H9 (cell line): ENCODE data around the gene TMEM178B. TPM values are rescaled to one million over a fixed set of nuclear protein-coding genes. Genes with fewer than 3 reads are reported as not detected.

Source experiments
- DNase-seq: peaks from one replicate; pipeline ENCODE4 v3.0.0-alpha.2; 2017
- H2AFZ ChIP-seq: one replicate; pipeline ENCODE4 v1.6.1; 2013; ENCODE audit warnings: mild to moderate bottlenecking, low read length, control low read depth, moderate library complexity
- H2AK5ac ChIP-seq: 2 replicates; pipeline ENCODE4 v1.6.1; 2013; ENCODE audit warnings: low read length, control low read depth, mixed read lengths; ENCODE audit not compliant: insufficient read length
- H2BK120ac ChIP-seq: one replicate; pipeline ENCODE4 v1.6.1; 2013; ENCODE audit warnings: low read depth, mild to moderate bottlenecking, low read length, control low read depth, inconsistent platforms; ENCODE audit not compliant: poor library complexity, severe bottlenecking
- H2BK12ac ChIP-seq: 2 replicates; pipeline ENCODE4 v1.6.1; 2013; ENCODE audit warnings: low read length, control low read depth, mixed read lengths, low read depth; ENCODE audit not compliant: insufficient read length
- H2BK15ac ChIP-seq: 2 replicates; pipeline ENCODE4 v1.6.1; 2013; ENCODE audit warnings: low read depth, low read length, control low read depth
- H2BK20ac ChIP-seq: one replicate; pipeline ENCODE4 v1.6.1; 2013; ENCODE audit warnings: low read depth, mild to moderate bottlenecking, low read length, control low read depth, inconsistent platforms; ENCODE audit not compliant: poor library complexity, severe bottlenecking
- H2BK5ac ChIP-seq: 2 replicates; pipeline ENCODE4 v1.6.1; 2013; ENCODE audit warnings: low read length, control low read depth, mixed read lengths; ENCODE audit not compliant: insufficient read length
- H3K14ac ChIP-seq: 2 replicates; pipeline ENCODE4 v1.6.1; 2013; ENCODE audit warnings: low read length, control low read depth; ENCODE audit not compliant: insufficient read depth
- H3K18ac ChIP-seq: 2 replicates; pipeline ENCODE4 v1.6.1; 2013; ENCODE audit warnings: low read depth, mild to moderate bottlenecking, mixed read lengths, low read length, control low read depth; ENCODE audit not compliant: insufficient read length
- H3K23ac ChIP-seq: 2 replicates; pipeline ENCODE4 v1.6.1; 2013; ENCODE audit warnings: low read length, control low read depth, mixed read lengths, low read depth; ENCODE audit not compliant: insufficient read length
- H3K23me2 ChIP-seq: 2 replicates; pipeline ENCODE4 v1.6.1; 2013; ENCODE audit warnings: low read depth, mild to moderate bottlenecking, mixed read lengths, low read length, control low read depth; ENCODE audit not compliant: insufficient read length, poor library complexity, severe bottlenecking
- H3K27ac ChIP-seq: 2 replicates; pipeline ENCODE4 v1.5.1; 2013; ENCODE audit warnings: low read length, control low read depth, mixed read lengths, low read depth; ENCODE audit not compliant: insufficient read length
- H3K27me3 ChIP-seq: 2 replicates; pipeline ENCODE4 v1.6.1; 2013; ENCODE audit warnings: low read length, control low read depth, inconsistent platforms; ENCODE audit not compliant: insufficient read depth
- H3K4ac ChIP-seq: 2 replicates; pipeline ENCODE4 v1.6.1; 2013; ENCODE audit warnings: low read depth, mild to moderate bottlenecking, control low read depth, inconsistent platforms, low read length, moderate library complexity
- H3K4me1 ChIP-seq: 2 replicates; pipeline ENCODE4 v1.6.1; 2013; ENCODE audit warnings: low read length, control low read depth, inconsistent platforms; ENCODE audit not compliant: insufficient read depth
- H3K4me2 ChIP-seq: 2 replicates; pipeline ENCODE4 v1.6.1; 2013; ENCODE audit warnings: low read length, control low read depth, mixed read lengths; ENCODE audit not compliant: insufficient read length, insufficient read depth
- H3K56ac ChIP-seq: 2 replicates; pipeline ENCODE4 v1.6.1; 2013; ENCODE audit warnings: low read depth, mild to moderate bottlenecking, mixed read lengths, low read length, control low read depth; ENCODE audit not compliant: insufficient read length
- H3K79me1 ChIP-seq: 2 replicates; pipeline ENCODE4 v1.6.1; 2013; ENCODE audit warnings: low read depth, mild to moderate bottlenecking, moderate library complexity, low read length, control low read depth, inconsistent platforms; ENCODE audit not compliant: insufficient read depth, poor library complexity, severe bottlenecking
- H3K79me2 ChIP-seq: 2 replicates; pipeline ENCODE4 v1.6.1; 2013; ENCODE audit warnings: low read length, control low read depth, inconsistent platforms; ENCODE audit not compliant: insufficient read depth
- H3K9ac ChIP-seq: 2 replicates; pipeline ENCODE4 v1.6.1; 2013; ENCODE audit warnings: low read length, control low read depth, mixed read lengths; ENCODE audit not compliant: insufficient read length; ENCODE audit errors: extremely low read depth
- H3K9me3 ChIP-seq: one replicate; pipeline ENCODE4 v1.6.1; 2013; ENCODE audit warnings: low read depth, low read length, inconsistent platforms; ENCODE audit not compliant: control insufficient read depth
- H3T11ph ChIP-seq: one replicate; pipeline ENCODE4 v1.6.1; 2013; ENCODE audit warnings: mild to moderate bottlenecking, low read length, control low read depth, inconsistent platforms
- H4K20me1 ChIP-seq: one replicate; pipeline ENCODE4 v1.6.1; 2013; ENCODE audit not compliant: control insufficient read depth, insufficient read length, insufficient read depth
- H4K5ac ChIP-seq: 2 replicates; pipeline ENCODE4 v1.6.1; 2013; ENCODE audit warnings: low read depth, mild to moderate bottlenecking, mixed read lengths, low read length, control low read depth; ENCODE audit not compliant: insufficient read length
- H4K8ac ChIP-seq: replicated peaks from 2 replicates; pipeline ENCODE4 v1.6.1; 2013; ENCODE audit warnings: low read length, control low read depth, mixed read lengths, low read depth; ENCODE audit not compliant: insufficient read length
- H4K91ac ChIP-seq: 2 replicates; pipeline ENCODE4 v1.6.1; 2013; ENCODE audit warnings: low read depth, mild to moderate bottlenecking, moderate library complexity, mixed read lengths, low read length, control low read depth; ENCODE audit not compliant: insufficient read length
- H3K27ac Mint-ChIP-seq, 3 experiments: 2 replicates in 2 of 3; 3 replicates in 1 of 3; pipeline ENCODE4 v1.8.0; 2020 to 2021; ENCODE audit warnings: mixed read lengths in 3 of 3, mild to moderate bottlenecking in 1 of 3, moderate library complexity in 1 of 3
- H3K27me3 Mint-ChIP-seq: 2 replicates; pipeline ENCODE4 v1.8.0; 2021; ENCODE audit warnings: low read depth, mild to moderate bottlenecking, moderate library complexity, mixed read lengths
- H3K36me3 Mint-ChIP-seq, 3 experiments: 2 replicates in 2 of 3; 3 replicates in 1 of 3; pipeline ENCODE4 v1.8.0; 2020 to 2021; ENCODE audit warnings: low read depth in 3 of 3, mixed read lengths in 3 of 3; ENCODE audit not compliant: insufficient read depth in 1 of 3
- H3K4me1 Mint-ChIP-seq, 2 experiments: 2 replicates each; pipeline ENCODE4 v1.8.0; 2020; ENCODE audit warnings: mixed read lengths in 2 of 2
- H3K4me3 Mint-ChIP-seq, 2 experiments: 2 replicates in 1 of 2; 3 replicates in 1 of 2; pipeline ENCODE4 v1.8.0; 2020 to 2021; ENCODE audit warnings: mild to moderate bottlenecking in 2 of 2, mixed read lengths in 2 of 2, moderate library complexity in 1 of 2
- H3K9me3 Mint-ChIP-seq, 2 experiments: 2 replicates in 1 of 2; 3 replicates in 1 of 2; pipeline ENCODE4 v1.8.0; 2020; ENCODE audit warnings: mild to moderate bottlenecking in 2 of 2, mixed read lengths in 2 of 2, moderate library complexity in 1 of 2
- WGBS: extraction: QIAGEN DNeasy Blood & Tissue Kit; methylation state at CpG from one replicate; pipeline ENCODE4 v1.1.7; 2013; ENCODE audit warnings: missing lambda C conversion rate, low lambda C conversion rate, mixed read lengths; ENCODE audit not compliant: insufficient read length; ENCODE audit errors: extremely low coverage; 5-methylcytosine and 5-hydroxymethylcytosine counted together
- total RNA-seq: library from RNA; stranded (reverse); gene quantifications from 2 replicates; pipeline ENCODE4 v1.2.1, GENCODE V29; 2021
- TF ChIP-seq, protein P1 (sequence below): fragments of 200-600 bp; sonication (generic); conservative IDR thresholded peaks from 3 replicates; pipeline ENCODE4 v1.8.0; 2021; ENCODE audit warnings: antibody characterized with exemption, mild to moderate bottlenecking

The TMEM178B gene
- total RNA-seq, 1 experiment from 2014 or later: 11.3 TPM

DNA sequence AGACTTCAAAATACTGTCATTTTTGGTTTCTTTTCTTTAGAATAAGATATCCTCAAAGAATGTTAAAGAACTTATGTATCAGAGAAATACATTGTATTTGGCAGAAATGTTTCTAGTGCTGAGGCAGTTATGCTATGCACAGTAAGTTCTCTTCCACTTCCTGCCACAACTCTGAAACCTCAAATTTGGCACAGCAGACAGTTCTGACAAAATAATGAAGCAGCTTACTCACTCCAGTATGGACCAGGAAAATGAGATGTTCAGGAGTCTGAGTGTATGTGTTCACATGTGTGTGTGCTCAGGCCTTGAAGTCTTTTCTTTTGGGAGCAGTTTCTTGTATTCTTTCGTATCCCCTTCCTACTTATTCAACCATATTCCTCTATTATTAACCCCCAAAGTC, 280.4 kb downstream of the TMEM178B start:
- no peak overlapping the region for H3K4me2 ChIP-seq
- no peak overlapping the region for H2AK5ac ChIP-seq
- H3K27me3 ChIP-seq: no peaks in the 10 kb centered on the region
- no peak overlapping the region for H3K56ac ChIP-seq
- H4K8ac ChIP-seq: no peak overlapping the region
- H3K18ac ChIP-seq: no peak overlapping the region
- no peak overlapping the region for H2BK12ac ChIP-seq
- no peak overlapping the region for H3K27ac ChIP-seq
- Mint-ChIP-seq H3K27me3 (no peaks in the 10 kb centered on the region), H3K27ac (peak overlapping the region in 1 of 3 experiments; percentile 6; a peak in 2 of 7 replicates), H3K36me3 (no peaks in the 10 kb centered on the region), H3K4me3 (no peak overlapping the region), H3K4me1 (peaks cover 17 to 19% of the 10 kb centered on the region in 2 experiments), H3K9me3 (no peaks in the 10 kb centered on the region)
- H3K79me2 ChIP-seq: no peaks in the 10 kb centered on the region
- no peak for DNase-seq
- no peak overlapping the region for H3K14ac ChIP-seq
- H4K20me1 ChIP-seq: no peaks in the 10 kb centered on the region
- H2BK20ac ChIP-seq: no peak overlapping the region
- H3K79me1 ChIP-seq: no peaks in the 10 kb centered on the region
- no peak overlapping the region for H3K9ac ChIP-seq
- no peak overlapping the region for H2BK120ac ChIP-seq
- H3K9me3 ChIP-seq: no peaks in the 10 kb centered on the region
- TF ChIP-seq, protein P1, sequence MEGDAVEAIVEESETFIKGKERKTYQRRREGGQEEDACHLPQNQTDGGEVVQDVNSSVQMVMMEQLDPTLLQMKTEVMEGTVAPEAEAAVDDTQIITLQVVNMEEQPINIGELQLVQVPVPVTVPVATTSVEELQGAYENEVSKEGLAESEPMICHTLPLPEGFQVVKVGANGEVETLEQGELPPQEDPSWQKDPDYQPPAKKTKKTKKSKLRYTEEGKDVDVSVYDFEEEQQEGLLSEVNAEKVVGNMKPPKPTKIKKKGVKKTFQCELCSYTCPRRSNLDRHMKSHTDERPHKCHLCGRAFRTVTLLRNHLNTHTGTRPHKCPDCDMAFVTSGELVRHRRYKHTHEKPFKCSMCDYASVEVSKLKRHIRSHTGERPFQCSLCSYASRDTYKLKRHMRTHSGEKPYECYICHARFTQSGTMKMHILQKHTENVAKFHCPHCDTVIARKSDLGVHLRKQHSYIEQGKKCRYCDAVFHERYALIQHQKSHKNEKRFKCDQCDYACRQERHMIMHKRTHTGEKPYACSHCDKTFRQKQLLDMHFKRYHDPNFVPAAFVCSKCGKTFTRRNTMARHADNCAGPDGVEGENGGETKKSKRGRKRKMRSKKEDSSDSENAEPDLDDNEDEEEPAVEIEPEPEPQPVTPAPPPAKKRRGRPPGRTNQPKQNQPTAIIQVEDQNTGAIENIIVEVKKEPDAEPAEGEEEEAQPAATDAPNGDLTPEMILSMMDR: no peak
- H3K23me2 ChIP-seq: no peaks in the 10 kb centered on the region
- no peak overlapping the region for H2AFZ ChIP-seq
- no peak overlapping the region for H2BK15ac ChIP-seq
- no peak overlapping the region for H4K5ac ChIP-seq
- H2BK5ac ChIP-seq: no peak overlapping the region
- no peak overlapping the region for H3K4ac ChIP-seq
- no peak overlapping the region for H3K23ac ChIP-seq
- H3T11ph ChIP-seq: no peak overlapping the region
- H3K4me1 ChIP-seq: no peaks in the 10 kb centered on the region; the same call in 1 of the 2 replicates
- H4K91ac ChIP-seq: no peak overlapping the region
- WGBS: no CpG with 5 or more reads among the region's 1 CpG
